Ramos (cell line): ENCODE data around the gene FOXP2.

Experiments
- in situ Hi-C: fragments of 300-500 bp; cut with MboI; formaldehyde crosslinking; loops from one replicate; pipeline ENCODE4 v1.14.3; 2022; ENCODE audit warnings: low sequenced_read_pairs; ENCODE audit not compliant: unreplicated experiment

The FOXP2 gene

DNA sequence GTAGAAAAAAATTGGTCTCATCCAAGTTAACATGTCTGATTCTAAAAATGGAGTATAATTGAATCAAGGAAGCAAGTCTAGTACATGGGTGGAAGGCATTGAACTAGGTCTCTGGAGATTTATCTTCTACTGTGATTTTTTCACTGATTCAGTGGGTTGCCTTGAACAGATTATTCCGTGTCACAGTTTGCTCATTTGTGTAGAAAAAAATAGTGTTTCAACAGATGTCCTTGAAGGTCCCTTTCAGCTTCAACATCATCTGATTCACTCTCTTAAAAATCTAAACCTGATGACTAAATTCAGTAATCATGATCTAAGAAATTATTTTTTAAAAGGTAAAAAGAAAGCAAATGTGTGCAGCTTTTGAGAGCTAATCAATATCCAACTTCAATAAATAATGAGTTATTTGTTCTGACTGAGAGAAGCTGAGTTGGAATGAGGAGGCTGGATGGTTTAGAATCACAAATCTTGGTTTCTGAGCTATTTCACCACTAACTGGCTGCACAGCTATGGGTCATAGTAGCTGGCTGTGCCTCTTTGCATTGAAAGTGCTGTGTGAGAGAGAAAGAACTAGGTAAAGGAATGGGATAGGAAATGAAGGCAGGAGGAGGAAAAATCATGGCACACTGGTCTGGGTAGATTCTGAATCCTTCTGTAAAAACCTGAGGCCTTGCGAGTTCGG, 285.8 kb downstream of the FOXP2 start:
- in situ Hi-C loops, result no loop called here

DNA sequence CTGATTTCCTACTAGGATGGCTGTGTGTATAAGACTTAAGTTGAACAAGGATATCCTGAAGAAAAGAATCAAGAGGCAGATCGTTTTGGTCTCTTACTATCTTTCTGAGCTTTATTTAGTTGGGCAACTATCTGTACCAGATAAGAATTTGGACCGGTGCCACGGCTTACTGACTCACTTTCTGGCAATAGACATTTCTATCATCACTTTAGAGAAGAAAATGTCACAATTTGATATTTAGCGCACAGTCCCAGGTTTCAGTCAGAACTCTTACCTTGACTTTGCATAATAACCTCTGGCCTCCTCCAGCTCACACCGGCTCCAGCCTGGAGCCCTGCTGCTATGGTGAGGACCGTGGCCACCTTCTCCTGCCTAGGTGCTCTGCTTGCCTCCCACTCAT, 289.1 kb downstream of the FOXP2 start:
- in situ Hi-C loops, result no loop called here

DNA sequence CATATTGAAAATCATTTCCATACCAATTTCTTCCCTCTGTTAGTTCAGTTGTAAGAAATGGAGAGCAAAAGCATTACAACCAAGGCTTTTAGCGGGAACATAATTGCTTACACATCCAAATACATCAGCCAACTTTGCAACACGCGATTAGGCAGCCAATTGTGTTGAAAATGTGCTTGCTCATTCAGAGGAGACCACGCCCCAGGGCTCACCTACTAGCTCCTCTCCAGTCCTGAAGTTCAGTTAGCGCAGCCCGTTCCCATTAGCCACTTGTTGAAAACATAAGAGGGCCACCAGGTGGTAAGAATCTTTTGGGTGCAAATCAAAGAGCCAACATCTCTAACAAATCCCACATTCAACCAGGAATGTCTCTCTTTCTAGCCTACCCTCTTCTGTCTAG, 294.0 kb downstream of the FOXP2 start:
- in situ Hi-C loops, result no loop called here

DNA sequence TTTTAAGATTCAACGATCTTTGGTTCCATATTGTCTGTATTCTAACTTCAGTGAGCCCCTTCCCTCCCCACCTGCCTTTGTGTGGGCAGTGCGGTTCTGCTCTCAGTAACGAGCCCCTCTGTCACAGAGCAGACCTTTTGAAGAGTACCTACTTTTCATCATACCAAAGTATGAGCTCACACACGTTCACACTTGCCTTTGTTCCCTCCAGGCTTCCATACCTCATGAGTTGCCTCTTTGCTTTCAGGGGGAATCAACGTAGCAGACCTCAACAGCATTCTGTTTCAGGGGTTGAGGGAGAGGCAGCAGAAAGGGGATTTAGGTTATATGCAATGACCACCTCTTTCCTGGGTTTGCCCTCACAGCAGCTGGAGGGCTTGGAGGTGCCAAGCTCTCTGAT, 295.9 kb downstream of the FOXP2 start:
- in situ Hi-C loops, result no loop called here

DNA sequence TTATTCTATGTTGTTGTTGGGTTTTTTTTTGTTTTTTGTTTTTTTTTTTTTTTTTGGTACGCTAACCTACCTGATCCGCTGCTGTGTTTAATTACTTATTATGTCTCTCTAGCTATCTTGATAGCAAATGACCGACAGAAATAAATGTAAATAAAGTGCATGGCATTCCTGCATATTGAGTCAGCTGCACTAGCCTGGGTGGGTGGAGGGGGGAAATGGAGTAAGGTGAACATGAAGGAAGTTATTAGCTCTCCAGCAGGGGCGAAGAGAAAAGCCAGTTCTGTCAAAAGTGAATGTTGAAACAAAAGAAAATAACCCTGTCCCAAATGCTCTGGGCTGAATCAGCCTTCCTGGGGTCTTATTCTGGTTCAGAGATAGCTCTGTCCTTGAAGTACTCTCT, 296.6 kb downstream of the FOXP2 start:
- in situ Hi-C loops, result no loop called here

DNA sequence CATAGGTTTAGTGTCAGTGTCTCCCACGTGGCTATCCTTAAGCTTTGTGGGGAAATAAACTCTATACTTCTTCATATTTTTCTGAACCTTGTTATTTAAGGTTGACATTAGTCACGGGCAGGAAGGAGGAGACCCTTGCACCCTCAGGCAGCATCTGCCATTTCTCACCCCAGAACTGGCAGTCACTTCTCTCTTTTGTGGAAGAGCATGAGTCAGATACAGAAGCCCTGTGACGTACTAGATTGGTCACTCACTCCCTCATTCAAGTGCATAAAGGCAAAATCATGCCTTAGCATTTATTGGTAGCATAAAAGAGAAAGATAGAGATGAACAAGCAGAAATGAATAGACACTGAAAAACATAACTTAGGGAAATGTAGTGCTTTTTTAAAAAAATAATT, 301.3 kb downstream of the FOXP2 start:
- in situ Hi-C loops, result no loop called here

DNA sequence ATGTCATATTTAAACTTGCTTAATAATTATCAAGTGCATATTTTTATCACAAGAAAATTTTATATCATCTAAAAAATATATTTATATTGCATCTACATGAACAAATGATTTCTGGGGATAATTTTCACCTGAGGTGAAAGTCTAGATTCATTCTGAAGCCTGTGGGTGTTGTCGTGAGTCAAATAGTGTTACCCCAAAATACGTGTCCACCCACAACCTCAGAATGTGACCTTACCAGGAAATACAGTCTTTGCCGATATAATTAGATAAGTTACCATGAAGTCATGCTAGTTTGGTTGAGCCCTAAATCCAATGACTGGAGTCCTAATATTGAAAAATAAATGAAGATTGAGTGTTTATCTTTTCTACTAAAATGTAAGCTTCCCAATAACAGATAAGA, 304.2 kb downstream of the FOXP2 start:
- in situ Hi-C loops, result no loop called here

DNA sequence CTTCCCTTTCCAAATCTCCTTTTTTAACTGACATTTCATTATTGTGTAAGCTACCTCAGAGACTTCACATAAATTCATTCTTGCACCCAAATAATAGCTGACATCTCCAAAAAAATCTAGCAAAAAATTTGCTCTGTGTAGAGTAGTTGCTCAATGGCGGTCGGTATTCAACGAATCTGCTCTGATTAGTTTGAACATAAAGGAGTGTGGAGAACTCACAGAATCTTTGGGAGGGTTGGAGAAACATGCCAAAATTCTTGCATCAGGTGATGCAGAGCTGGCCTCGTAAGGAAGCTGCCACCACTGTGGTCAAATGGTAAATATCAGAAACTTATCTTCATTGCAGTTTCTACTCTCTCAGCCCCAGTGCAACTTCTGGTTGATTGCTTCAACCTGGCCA, 306.1 kb downstream of the FOXP2 start:
- in situ Hi-C loops, result no loop called here

DNA sequence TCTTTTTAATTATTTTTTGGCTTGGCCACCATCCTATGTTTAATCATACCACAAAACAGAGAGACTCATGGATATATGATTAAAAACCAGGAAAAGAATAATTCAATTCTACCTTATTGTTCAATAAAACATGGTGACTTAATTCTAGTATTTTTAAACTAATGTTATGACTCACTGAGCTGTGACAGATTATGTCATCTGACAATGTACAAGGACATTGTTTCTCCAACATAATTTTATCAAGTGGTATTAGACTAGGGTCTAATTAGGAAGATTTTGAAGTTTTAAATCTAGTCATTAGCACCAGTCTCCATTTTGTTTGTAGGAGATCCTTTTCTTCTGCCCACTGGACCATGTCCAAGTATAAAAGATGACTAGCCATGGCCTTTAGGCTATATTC, 307.9 kb downstream of the FOXP2 start:
- in situ Hi-C loops, result no loop called here

DNA sequence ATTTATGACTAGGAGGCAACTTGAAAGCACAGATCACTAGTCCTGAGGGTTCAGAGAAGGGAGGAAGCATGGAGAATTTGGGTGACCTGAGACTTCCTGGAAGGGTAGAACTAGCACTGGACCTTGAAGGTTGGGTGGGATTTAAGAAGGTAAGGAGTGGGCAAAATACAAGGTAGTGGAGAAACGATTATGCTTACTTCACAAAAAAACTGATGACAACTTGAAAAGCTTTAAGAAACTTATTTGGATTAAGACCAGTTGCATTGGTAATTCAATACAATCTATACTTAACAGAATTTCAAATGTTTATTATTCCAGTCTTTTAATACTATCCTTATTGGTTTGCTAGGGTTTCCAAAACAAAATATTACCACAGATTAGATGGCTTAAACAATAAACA, 308.7 kb downstream of the FOXP2 start:
- in situ Hi-C loops, result no loop called here

DNA sequence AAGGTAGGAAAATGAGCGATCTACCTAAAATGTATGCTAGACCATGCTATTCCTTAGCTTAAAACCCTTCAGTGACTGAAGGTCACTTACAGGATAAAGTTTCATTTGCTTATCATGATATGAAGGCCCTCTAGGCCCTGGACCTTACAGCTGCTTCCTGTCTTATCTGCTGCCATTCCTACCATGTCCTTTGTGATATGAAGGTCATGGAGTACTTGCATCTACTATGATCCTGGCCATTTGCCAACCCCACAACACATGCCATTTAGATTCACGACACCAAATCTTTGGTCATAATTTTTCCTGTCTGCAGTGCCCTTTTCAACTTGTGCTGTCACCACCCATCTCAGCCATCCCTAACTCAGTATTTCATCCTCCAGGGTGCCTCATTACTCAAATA, 325.5 kb downstream of the FOXP2 start:
- in situ Hi-C loops, result no loop called here

DNA sequence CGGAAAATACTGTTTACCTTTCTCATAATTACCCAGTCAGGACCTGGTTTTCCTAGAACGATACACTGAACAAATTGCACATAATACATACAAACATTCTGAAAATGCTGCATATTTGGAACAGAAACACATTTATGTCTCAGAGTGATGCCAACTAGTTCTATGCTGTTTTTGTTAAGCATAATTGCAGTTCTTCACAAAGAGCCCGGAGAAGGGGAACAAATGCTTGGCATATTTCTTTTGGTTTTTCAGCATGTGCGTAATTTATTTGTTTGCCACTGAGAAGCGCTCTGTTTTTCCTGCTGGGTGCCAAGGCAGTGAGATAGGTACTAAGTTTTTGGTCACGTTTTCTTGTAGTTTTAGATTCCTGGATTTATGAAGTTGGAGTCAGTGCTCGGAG, 326.3 kb downstream of the FOXP2 start:
- in situ Hi-C loops, result no loop called here

DNA sequence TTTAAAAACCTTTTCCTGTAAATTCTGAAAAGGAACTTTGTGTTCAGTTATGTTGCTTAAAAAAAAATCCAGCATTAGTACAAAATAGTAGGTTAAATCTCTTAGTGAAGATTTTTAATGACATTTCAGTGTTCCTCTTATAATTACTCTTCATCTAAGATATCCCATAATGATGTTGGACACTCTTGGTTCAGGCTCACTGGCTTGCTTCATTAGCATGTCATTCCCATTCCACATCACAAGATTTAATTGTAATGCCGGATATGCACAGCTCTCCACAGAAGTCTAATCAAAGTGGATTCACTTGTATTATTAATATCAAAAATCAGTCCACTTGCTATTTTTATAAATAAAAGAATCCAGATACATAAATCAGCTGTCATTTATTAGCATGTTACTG, 327.3 kb downstream of the FOXP2 start:
- in situ Hi-C loops, result no loop called here
